B cell (primary cell): ENCODE measurements around the gene C6orf136. TPM values are rescaled to one million over a fixed set of nuclear protein-coding genes. Genes with fewer than 3 reads are reported as not detected.

Experiments used
- ATAC-seq: fragments of 200-7000 bp; cut with Tn5 transposase; one replicate; pipeline ENCODE4 v1.10.0; 2021; ENCODE audit warnings: low read depth, mild to moderate bottlenecking, moderate number of reproducible peaks, moderate library complexity
- CTCF ChIA-PET: fragments of 350-600 bp; sonication (Branson Sonifier 250); formaldehyde crosslinking; loops from one replicate; lab custom pipeline; 2021; ENCODE audit warnings: antibody characterized with exemption, inconsistent platforms; lab: Charles Lee
- POLR2A ChIA-PET: fragments of 350-600 bp; sonication (Branson Sonifier 250); formaldehyde crosslinking; loops from one replicate; lab custom pipeline; 2021; ENCODE audit warnings: antibody characterized with exemption; lab: Charles Lee
- DNase-seq: peaks from one replicate; pipeline ENCODE4 v3.0.0; 2013
- H2AFZ ChIP-seq: 2 replicates; pipeline ENCODE4 v1.6.1; 2012; ENCODE audit warnings: mild to moderate bottlenecking, low read depth, low read length; ENCODE audit not compliant: insufficient read depth, poor library complexity, severe bottlenecking
- H3K27ac ChIP-seq, 2 donors: 1 replicate in 1 of 2; 2 replicates in 1 of 2; pipeline ENCODE4 v1.5.1; 2012 to 2013; ENCODE audit warnings: low read length in 2 of 2, mild to moderate bottlenecking in 2 of 2, moderate library complexity in 1 of 2
- H3K27me3 ChIP-seq, 4 experiments: fragments of 200-600 bp in 1 of 4; sonication (generic) in 1 of 4; replicated peaks in 1 of 4; 1 replicate in 2 of 4; 2 replicates in 2 of 4; pipeline versions ENCODE4 v1.6.1 to v1.7.0; 2013 to 2016; ENCODE audit warnings: low read length in 3 of 4, mild to moderate bottlenecking in 2 of 4, mixed read lengths in 1 of 4, moderate library complexity in 1 of 4; ENCODE audit not compliant: insufficient read depth in 4 of 4, control insufficient read depth in 3 of 4; ENCODE audit errors: control extremely low read depth in 1 of 4
- H3K36me3 ChIP-seq, 2 experiments: replicated peaks in 1 of 2; 1 replicate in 1 of 2; 2 replicates in 1 of 2; pipeline versions ENCODE4 v1.6.1 to v1.7.1; 2013; ENCODE audit warnings: low read length in 1 of 2; ENCODE audit not compliant: insufficient read depth in 2 of 2, control insufficient read depth in 1 of 2; ENCODE audit errors: control extremely low read depth in 1 of 2, extremely low read depth in 1 of 2
- H3K4me1 ChIP-seq, 2 donors: fragments of 200-600 bp in 1 of 2; sonication (generic) in 1 of 2; 1 replicate in 1 of 2; 2 replicates in 1 of 2; pipeline versions ENCODE4 v1.5.1 to v1.6.1; 2013 to 2017; ENCODE audit warnings: low read length in 2 of 2; ENCODE audit not compliant: control insufficient read depth in 2 of 2, insufficient read depth in 2 of 2
- H3K4me2 ChIP-seq: replicated peaks from 2 replicates; pipeline ENCODE3; 2012; ENCODE audit warnings: mild to moderate bottlenecking, low read depth, low read length; ENCODE audit not compliant: poor library complexity, severe bottlenecking
- H3K4me3 ChIP-seq, 5 experiments: fragments of 200-600 bp in 1 of 5; sonication (generic) in 1 of 5; 1 replicate in 3 of 5; 2 replicates in 2 of 5; pipeline versions ENCODE4 v1.5.1 to v1.7.0; 2011 to 2016; ENCODE audit warnings: low read length in 4 of 5, mild to moderate bottlenecking in 4 of 5, low read depth in 2 of 5, control low read depth in 1 of 5, moderate library complexity in 1 of 5; ENCODE audit not compliant: insufficient read depth in 1 of 5; ENCODE audit errors: control extremely low read depth in 1 of 5, extremely low read depth in 1 of 5
- H3K79me2 ChIP-seq: fragments of 200-600 bp; sonication (generic); one replicate; pipeline ENCODE4 v1.6.0; 2016; ENCODE audit warnings: low read length; ENCODE audit not compliant: control insufficient read depth, insufficient read depth
- H3K9ac ChIP-seq: fragments of 200-600 bp; sonication (generic); 2 replicates; pipeline ENCODE4 v1.6.1; 2017; ENCODE audit warnings: mild to moderate bottlenecking, low read length, moderate library complexity
- H3K9me3 ChIP-seq, 3 donors: one replicate each; pipeline versions ENCODE4 v1.6.1 to v1.7.1; 2013; ENCODE audit warnings: low read length in 2 of 3; ENCODE audit not compliant: control insufficient read depth in 2 of 3, insufficient read depth in 1 of 3; ENCODE audit errors: control extremely low read depth in 1 of 3
- H4K20me1 ChIP-seq: 2 replicates; pipeline ENCODE4 v1.6.0; 2012; ENCODE audit warnings: mild to moderate bottlenecking, low read length; ENCODE audit not compliant: insufficient read depth, control insufficient read depth, poor library complexity, severe bottlenecking
- H3K27ac Mint-ChIP-seq: one replicate; pipeline ENCODE4 v1.8.0; 2021; ENCODE audit warnings: mixed read lengths
- H3K27me3 Mint-ChIP-seq: one replicate; pipeline ENCODE4 v1.8.0; 2021; ENCODE audit warnings: mixed read lengths
- H3K4me1 Mint-ChIP-seq: one replicate; pipeline ENCODE4 v1.8.0; 2021; ENCODE audit warnings: mixed read lengths
- H3K4me3 Mint-ChIP-seq: one replicate; pipeline ENCODE4 v1.8.0; 2021; ENCODE audit warnings: mixed read lengths
- H3K9me3 Mint-ChIP-seq: one replicate; pipeline ENCODE4 v1.8.0; 2022; ENCODE audit warnings: mixed read lengths; ENCODE audit not compliant: insufficient read depth
- CTCF ChIP-seq: fragments of 200-600 bp; IDR thresholded peaks from one replicate; pipeline ENCODE4 v1.8.0; 2022; ENCODE audit warnings: antibody characterized with exemption, mild to moderate bottlenecking
- EZH2 ChIP-seq: IDR thresholded peaks from 2 replicates; pipeline ENCODE4 v1.6.1; 2012; ENCODE audit warnings: borderline replicate concordance, low read depth, mild to moderate bottlenecking, moderate library complexity, low read length; ENCODE audit not compliant: insufficient read depth, poor library complexity, severe bottlenecking
- WGBS: methylation state at CpG from one replicate; pipeline ENCODE4 v1.1.5; 2013; ENCODE audit warnings: missing lambda C conversion rate; ENCODE audit not compliant: insufficient coverage; 5-methylcytosine and 5-hydroxymethylcytosine counted together
- intact Hi-C: fragments of 100-400 bp; cut with micrococcal nuclease; formaldehyde crosslinking; loops from one replicate; pipeline ENCODE4 v1.10.0; 2022
- polyA plus RNA-seq: library from polyadenylated mRNA; depleted of rRNA; stranded (reverse); fragments of >200 nt; gene quantifications from 2 replicates; pipeline ENCODE4 v1.2.3, GENCODE V29; 2012
- total RNA-seq, 2 donors: library from RNA; stranded (reverse); fragments of 120-200 nt in 1 of 2; gene quantifications; 1 replicate in 1 of 2; 2 replicates in 1 of 2; pipeline versions ENCODE4 v1.2.3 to v1.2.4, GENCODE V29; 2013 to 2022

The C6orf136 gene
- total and polyA plus RNA-seq, 2 donors (not counting 1 experiment from before 2014, with no cell fraction given), result 36.6 to 37.2 TPM

GRCh38 chr6:30679765-30680535 lies 33.0 kb downstream of the C6orf136 start:
- no peaks in the 10 kb centered on the region for H3K27me3 Mint-ChIP-seq
- Histone ChIP-seq H3K27me3 (no peaks in the 10 kb centered on the region), H3K79me2 (peaks cover 82% of the 10 kb centered on the region), H3K9ac (peak overlapping the region; percentile 59), H2AFZ (no peak overlapping the region), H4K20me1 (peaks cover 82% of the 10 kb centered on the region), H3K4me1 (peaks cover 38 to 39% of the 10 kb centered on the region in 2 donors), H3K27ac (peak overlapping the region; percentile 27 to 97), H3K4me3 (peak overlapping the region in 4 of 5 experiments; percentile 10 to 100 (median 37)), H3K36me3 (peaks cover 4 to 56% of the 10 kb centered on the region in 2 experiments), H3K9me3 (no peaks in the 10 kb centered on the region), H3K4me2 (peak overlapping the region; percentile 100)
- TF ChIP-seq EZH2 (no peak), CTCF (no peak)
- intact Hi-C loops, result loop anchor here (1.0 to 5.0 kb wide), 3 partner anchors 8 to 197 kb away; no protein-coding TSS in a partner anchor
- DNase-seq (no peak), ATAC-seq (no peak)
- no peaks in the 10 kb centered on the region for H3K9me3 Mint-ChIP-seq
- ChIA-PET POLR2A (interaction anchor here (0.7 to 8.7 kb wide), 9 partner anchors 8 to 72 kb away, joined by 3 to 216 read pairs (median 8); partner anchors contain the start of genes MDC1, MRPS18B, PPP1R10 and TUBB), CTCF (interaction anchor here (0.6 to 19.8 kb wide), 24 partner anchors 11 to 1028 kb away, joined by 3 to 963 read pairs (median 7); partner anchors contain the start of genes FLOT1, MDC1, MRPS18B and NRM)
- H3K27ac Mint-ChIP-seq, result peak overlapping the region; percentile 99
- peaks cover 53% of the 10 kb centered on the region for H3K4me1 Mint-ChIP-seq
- H3K4me3 Mint-ChIP-seq, result peak overlapping the region; percentile 65
- WGBS, result 39% methylated on average over 4 of the region's 7 CpGs
